Measurements from ENCODE around the gene PPP6R3. TPM values are rescaled to one million over a fixed set of nuclear protein-coding genes. Genes with fewer than 3 reads are reported as not detected.

Gene PPP6R3, protein sequence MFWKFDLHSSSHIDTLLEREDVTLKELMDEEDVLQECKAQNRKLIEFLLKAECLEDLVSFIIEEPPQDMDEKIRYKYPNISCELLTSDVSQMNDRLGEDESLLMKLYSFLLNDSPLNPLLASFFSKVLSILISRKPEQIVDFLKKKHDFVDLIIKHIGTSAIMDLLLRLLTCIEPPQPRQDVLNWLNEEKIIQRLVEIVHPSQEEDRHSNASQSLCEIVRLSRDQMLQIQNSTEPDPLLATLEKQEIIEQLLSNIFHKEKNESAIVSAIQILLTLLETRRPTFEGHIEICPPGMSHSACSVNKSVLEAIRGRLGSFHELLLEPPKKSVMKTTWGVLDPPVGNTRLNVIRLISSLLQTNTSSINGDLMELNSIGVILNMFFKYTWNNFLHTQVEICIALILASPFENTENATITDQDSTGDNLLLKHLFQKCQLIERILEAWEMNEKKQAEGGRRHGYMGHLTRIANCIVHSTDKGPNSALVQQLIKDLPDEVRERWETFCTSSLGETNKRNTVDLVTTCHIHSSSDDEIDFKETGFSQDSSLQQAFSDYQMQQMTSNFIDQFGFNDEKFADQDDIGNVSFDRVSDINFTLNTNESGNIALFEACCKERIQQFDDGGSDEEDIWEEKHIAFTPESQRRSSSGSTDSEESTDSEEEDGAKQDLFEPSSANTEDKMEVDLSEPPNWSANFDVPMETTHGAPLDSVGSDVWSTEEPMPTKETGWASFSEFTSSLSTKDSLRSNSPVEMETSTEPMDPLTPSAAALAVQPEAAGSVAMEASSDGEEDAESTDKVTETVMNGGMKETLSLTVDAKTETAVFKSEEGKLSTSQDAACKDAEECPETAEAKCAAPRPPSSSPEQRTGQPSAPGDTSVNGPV
- total RNA-seq, result 86.6 and 87.8 TPM in 2 replicates
- long read RNA-seq, full-length matches to known transcripts, result 19 of 85 reads
- long read RNA-seq, partial matches to known transcripts, result 33 of 85 reads
- long read RNA-seq, other reads (novel, unspliced or antisense), result 33 of 85 reads

DNA sequence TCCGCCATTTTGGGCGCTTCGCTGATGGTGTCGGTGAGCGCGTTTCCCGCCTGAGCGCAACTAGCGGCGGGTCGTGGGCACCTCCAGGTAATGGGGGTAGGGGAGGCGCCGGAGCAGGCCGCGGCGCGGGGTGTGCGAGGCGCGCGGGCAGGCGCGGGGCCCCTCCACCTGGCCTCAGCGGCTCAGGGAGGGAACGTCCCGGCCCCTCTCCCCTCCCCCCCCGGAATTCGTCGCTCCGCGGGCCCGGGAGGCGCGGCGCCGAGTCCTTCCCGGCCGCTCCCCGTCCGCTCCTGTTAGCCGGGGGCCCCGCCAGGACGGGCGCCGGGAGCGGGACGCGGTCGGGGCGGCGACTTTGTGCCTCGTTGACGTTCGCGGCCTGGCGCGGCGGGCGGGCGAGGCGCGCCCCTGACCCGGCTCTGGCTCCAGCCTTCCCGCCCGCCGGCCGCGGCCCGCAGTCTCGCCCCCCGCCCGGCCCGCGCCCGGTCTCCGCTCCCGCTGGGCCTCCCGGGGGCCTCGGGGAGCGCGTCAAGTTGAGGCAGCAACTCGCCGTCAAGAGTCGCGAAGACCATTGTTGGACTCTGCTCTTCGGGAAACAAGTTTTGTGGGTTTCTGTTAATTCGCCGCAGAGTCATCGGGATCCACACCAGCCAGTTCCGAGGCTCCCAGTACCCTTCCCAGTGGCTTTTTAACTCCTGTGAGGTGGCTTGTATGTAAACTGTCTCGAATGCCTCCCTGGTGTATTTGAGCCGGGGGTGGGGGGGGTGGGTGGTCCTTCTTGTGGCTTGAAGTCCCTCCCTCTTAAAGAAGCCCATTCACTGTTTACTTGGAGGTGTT, at the start of gene PPP6R3:
TSS of gene PPP6R3 (plus strand) at position 12 of the 834 bp plus-strand sequence. CDS start 76,913 bp downstream, outside the sequence.
- DNase-seq (ENCODE audit: extremely low spot score, unreplicated experiment), result no peak
- H3K27me3 Mint-ChIP-seq (ENCODE audit: unreplicated experiment), result no peaks in the 10 kb centered on the region
- H3K9me3 Mint-ChIP-seq (ENCODE audit: unreplicated experiment), result no peaks in the 10 kb centered on the region
- no peaks in the 10 kb centered on the region for H3K36me3 Mint-ChIP-seq (ENCODE audit: unreplicated experiment)
- peak within 1 kb of the TSS; percentile 87 for H3K27ac Mint-ChIP-seq (ENCODE audit: unreplicated experiment)
- TF ChIP-seq, protein P1, sequence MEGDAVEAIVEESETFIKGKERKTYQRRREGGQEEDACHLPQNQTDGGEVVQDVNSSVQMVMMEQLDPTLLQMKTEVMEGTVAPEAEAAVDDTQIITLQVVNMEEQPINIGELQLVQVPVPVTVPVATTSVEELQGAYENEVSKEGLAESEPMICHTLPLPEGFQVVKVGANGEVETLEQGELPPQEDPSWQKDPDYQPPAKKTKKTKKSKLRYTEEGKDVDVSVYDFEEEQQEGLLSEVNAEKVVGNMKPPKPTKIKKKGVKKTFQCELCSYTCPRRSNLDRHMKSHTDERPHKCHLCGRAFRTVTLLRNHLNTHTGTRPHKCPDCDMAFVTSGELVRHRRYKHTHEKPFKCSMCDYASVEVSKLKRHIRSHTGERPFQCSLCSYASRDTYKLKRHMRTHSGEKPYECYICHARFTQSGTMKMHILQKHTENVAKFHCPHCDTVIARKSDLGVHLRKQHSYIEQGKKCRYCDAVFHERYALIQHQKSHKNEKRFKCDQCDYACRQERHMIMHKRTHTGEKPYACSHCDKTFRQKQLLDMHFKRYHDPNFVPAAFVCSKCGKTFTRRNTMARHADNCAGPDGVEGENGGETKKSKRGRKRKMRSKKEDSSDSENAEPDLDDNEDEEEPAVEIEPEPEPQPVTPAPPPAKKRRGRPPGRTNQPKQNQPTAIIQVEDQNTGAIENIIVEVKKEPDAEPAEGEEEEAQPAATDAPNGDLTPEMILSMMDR (IDR thresholded peaks at IDR 0.05), result no peak
- H3K4me1 Mint-ChIP-seq (ENCODE audit: unreplicated experiment), result peaks cover 50% of the 10 kb centered on the region
- peak within 1 kb of the TSS; percentile 90 for H3K4me3 Mint-ChIP-seq (ENCODE audit: unreplicated experiment)

- TF ChIP-seq, protein P1 (IDR thresholded peaks at IDR 0.05), result no peak
- Mint-ChIP-seq H3K27ac (ENCODE audit: unreplicated experiment) (no peak overlapping the region), H3K4me1 (ENCODE audit: unreplicated experiment) (no peaks in the 10 kb centered on the region)
Measured at GRCh38 chr11:68411501-68411991, 49.0 kb upstream of the PPP6R3 start.

GRCh38 chr11:68412593-68413475, 47.7 kb upstream of the PPP6R3 start:
- no peak overlapping the region for H3K27ac Mint-ChIP-seq (ENCODE audit: unreplicated experiment)
- H3K4me3 Mint-ChIP-seq (ENCODE audit: unreplicated experiment), result no peak overlapping the region
- TF ChIP-seq, protein P1 (IDR thresholded peaks at IDR 0.05), result no peak
- H3K36me3 Mint-ChIP-seq (ENCODE audit: unreplicated experiment), result peaks cover 42% of the 10 kb centered on the region
- no peaks in the 10 kb centered on the region for H3K27me3 Mint-ChIP-seq (ENCODE audit: unreplicated experiment)
- H3K4me1 Mint-ChIP-seq (ENCODE audit: unreplicated experiment), result no peaks in the 10 kb centered on the region
- DNase-seq (ENCODE audit: extremely low spot score, unreplicated experiment), result no peak
- H3K9me3 Mint-ChIP-seq (ENCODE audit: unreplicated experiment), result no peaks in the 10 kb centered on the region

More at GRCh38 chr11:68411501-68411991, 49.0 kb upstream of the PPP6R3 start:
- H3K4me3 Mint-ChIP-seq (ENCODE audit: unreplicated experiment), result no peak overlapping the region
- H3K27me3 Mint-ChIP-seq (ENCODE audit: unreplicated experiment), result no peaks in the 10 kb centered on the region
- no peak for DNase-seq (ENCODE audit: extremely low spot score, unreplicated experiment)
- no peaks in the 10 kb centered on the region for H3K9me3 Mint-ChIP-seq (ENCODE audit: unreplicated experiment)
- peaks cover 41% of the 10 kb centered on the region for H3K36me3 Mint-ChIP-seq (ENCODE audit: unreplicated experiment)

DNA sequence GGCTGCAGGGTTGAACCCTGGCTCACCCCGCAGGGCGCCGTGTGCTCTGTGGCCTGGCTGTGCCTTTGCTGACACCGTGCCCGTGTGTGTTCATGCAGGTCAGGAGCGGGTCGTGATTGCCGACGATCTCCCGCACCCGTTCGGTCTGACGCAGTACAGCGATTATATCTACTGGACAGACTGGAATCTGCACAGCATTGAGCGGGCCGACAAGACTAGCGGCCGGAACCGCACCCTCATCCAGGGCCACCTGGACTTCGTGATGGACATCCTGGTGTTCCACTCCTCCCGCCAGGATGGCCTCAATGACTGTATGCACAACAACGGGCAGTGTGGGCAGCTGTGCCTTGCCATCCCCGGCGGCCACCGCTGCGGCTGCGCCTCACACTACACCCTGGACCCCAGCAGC, 47.0 kb upstream of the PPP6R3 start:
- H3K4me3 Mint-ChIP-seq (ENCODE audit: unreplicated experiment), result no peak overlapping the region
- TF ChIP-seq, protein P1 (IDR thresholded peaks at IDR 0.05), result no peak
- DNase-seq (ENCODE audit: extremely low spot score, unreplicated experiment), result no peak
- H3K4me1 Mint-ChIP-seq (ENCODE audit: unreplicated experiment), result no peaks in the 10 kb centered on the region
- H3K27ac Mint-ChIP-seq (ENCODE audit: unreplicated experiment), result no peak overlapping the region
- H3K36me3 Mint-ChIP-seq (ENCODE audit: unreplicated experiment), result peaks cover 42% of the 10 kb centered on the region
- H3K27me3 Mint-ChIP-seq (ENCODE audit: unreplicated experiment), result no peaks in the 10 kb centered on the region
- no peaks in the 10 kb centered on the region for H3K9me3 Mint-ChIP-seq (ENCODE audit: unreplicated experiment)
